Fibroblast of pulmonary artery (primary cell): ENCODE data around the gene ALB.

ENCODE experiments used
- DNase-seq: peaks from one replicate; pipeline ENCODE4 v3.0.0-alpha.2; 2010; ENCODE audit warnings: low read depth
- H3K4me3 ChIP-seq: replicated peaks from 2 replicates; pipeline ENCODE4 v1.5.1; 2011; ENCODE audit warnings: low read depth, mild to moderate bottlenecking, control low read depth, low read length, moderate library complexity
- CTCF ChIP-seq: IDR thresholded peaks from 2 replicates; pipeline ENCODE4 v1.5.1; 2011; ENCODE audit warnings: mild to moderate bottlenecking, control low read depth, low read length, inconsistent platforms; ENCODE audit errors: missing control alignments

Gene ALB

DNA sequence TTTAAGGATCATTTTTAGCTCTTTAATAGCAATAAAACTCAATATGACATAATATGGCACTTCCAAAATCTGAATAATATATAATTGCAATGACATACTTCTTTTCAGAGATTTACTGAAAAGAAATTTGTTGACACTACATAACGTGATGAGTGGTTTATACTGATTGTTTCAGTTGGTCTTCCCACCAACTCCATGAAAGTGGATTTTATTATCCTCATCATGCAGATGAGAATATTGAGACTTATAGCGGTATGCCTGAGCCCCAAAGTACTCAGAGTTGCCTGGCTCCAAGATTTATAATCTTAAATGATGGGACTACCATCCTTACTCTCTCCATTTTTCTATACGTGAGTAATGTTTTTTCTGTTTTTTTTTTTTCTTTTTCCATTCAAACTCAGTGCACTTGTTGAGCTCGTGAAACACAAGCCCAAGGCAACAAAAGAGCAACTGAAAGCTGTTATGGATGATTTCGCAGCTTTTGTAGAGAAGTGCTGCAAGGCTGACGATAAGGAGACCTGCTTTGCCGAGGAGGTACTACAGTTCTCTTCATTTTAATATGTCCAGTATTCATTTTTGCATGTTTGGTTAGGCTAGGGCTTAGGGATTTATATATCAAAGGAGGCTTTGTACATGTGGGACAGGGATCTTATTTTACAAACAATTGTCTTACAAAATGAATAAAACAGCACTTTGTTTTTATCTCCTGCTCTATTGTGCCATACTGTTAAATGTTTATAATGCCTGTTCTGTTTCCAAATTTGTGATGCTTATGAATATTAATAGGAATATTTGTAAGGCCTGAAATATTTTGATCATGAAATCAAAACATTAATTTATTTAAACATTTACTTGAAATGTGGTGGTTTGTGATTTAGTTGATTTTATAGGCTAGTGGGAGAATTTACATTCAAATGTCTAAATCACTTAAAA is 15.3 kb downstream of the ALB start:
- H3K4me3 ChIP-seq = no peak overlapping the region
- DNase-seq = no peak
- TF ChIP-seq CTCF = no peak

DNA sequence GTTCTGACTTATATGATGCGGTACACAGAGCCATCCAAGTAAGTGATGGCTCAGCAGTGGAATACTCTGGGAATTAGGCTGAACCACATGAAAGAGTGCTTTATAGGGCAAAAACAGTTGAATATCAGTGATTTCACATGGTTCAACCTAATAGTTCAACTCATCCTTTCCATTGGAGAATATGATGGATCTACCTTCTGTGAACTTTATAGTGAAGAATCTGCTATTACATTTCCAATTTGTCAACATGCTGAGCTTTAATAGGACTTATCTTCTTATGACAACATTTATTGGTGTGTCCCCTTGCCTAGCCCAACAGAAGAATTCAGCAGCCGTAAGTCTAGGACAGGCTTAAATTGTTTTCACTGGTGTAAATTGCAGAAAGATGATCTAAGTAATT is 16.5 kb downstream of the ALB start:
- no peak overlapping the region for H3K4me3 ChIP-seq
- TF ChIP-seq CTCF = no peak
- DNase-seq = no peak

GRCh38 chr4:73421708-73422457 is 17.8 kb downstream of the ALB start:
- no peak overlapping the region for H3K4me3 ChIP-seq
- TF ChIP-seq CTCF = no peak
- no peak for DNase-seq

DNA sequence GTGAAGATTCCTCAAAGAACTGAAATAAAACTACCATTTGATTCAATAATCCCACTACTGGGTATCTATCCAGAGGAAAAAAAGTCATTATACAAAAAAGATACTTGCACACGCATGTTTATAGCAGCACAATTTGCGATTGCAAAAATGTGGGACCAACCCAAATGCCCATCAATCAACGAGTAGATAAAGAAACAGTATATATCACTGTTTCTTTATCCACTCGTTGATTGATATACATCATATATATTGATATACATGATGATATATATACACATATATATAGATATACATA is 18.3 kb downstream of the ALB start:
- DNase-seq = no peak
- TF ChIP-seq CTCF = no peak
- no peak overlapping the region for H3K4me3 ChIP-seq

GRCh38 chr4:73423184-73423583 is 19.1 kb downstream of the ALB start:
- TF ChIP-seq CTCF = no peak

DNA sequence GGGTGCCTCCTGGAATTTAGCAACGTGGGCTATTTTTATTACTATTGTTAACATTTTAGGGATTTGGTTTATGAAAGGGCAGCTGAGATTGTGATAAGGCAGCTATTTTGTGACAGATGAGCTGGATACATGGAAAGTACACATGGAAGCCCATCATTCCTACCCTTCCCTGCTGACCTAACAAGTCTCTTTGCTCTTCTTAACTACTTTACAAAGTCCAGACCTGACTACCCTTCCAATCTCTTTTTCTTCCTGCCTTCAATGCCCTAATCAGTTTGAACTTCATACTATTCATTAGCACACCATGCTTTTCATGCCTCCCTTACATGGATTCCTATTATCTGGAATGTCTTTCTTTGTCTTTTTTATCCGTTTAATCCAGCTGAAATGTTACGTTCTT is 22.6 kb downstream of the ALB start:
- DNase-seq = no peak
- H3K4me3 ChIP-seq = no peak overlapping the region
- TF ChIP-seq CTCF = no peak

More at GRCh38 chr4:73423184-73423583, 19.1 kb downstream of the ALB start:
- H3K4me3 ChIP-seq = no peak overlapping the region
- DNase-seq = no peak
